Neural crest cell (in vitro differentiated cells): ENCODE measurements around the gene PKN2. TPM values are rescaled to one million over a fixed set of nuclear protein-coding genes. Genes with fewer than 3 reads are reported as not detected.
A peak's percentile ranks its signal among the peaks of the same experiment; 100 is the strongest.

Experiments
- DNase-seq: peaks from one replicate; pipeline ENCODE4 v3.0.0; 2021; ENCODE audit warnings: low read depth, mixed read lengths, low spot score
- H3K27ac Mint-ChIP-seq: one replicate; pipeline ENCODE4 v1.8.0; 2021; ENCODE audit warnings: mild to moderate bottlenecking, mixed read lengths; ENCODE audit not compliant: unreplicated experiment
- H3K27me3 Mint-ChIP-seq: 2 replicates; pipeline ENCODE4 v1.8.0; 2021; ENCODE audit warnings: low read depth, mild to moderate bottlenecking, mixed read lengths
- H3K36me3 Mint-ChIP-seq: 2 replicates; pipeline ENCODE4 v1.8.0; 2021; ENCODE audit warnings: low read depth, mild to moderate bottlenecking, mixed read lengths
- H3K4me1 Mint-ChIP-seq: 2 replicates; pipeline ENCODE4 v1.8.0; 2021; ENCODE audit warnings: mixed read lengths
- H3K4me3 Mint-ChIP-seq: one replicate; pipeline ENCODE4 v1.8.0; 2021; ENCODE audit warnings: mild to moderate bottlenecking, mixed read lengths
- H3K9me3 Mint-ChIP-seq: 2 replicates; pipeline ENCODE4 v1.8.0; 2021; ENCODE audit warnings: mixed read lengths
- CTCF ChIP-seq: fragments of 200-600 bp; sonication (generic); conservative IDR thresholded peaks from 2 replicates; pipeline ENCODE4 v1.5.0; 2021; ENCODE audit warnings: antibody characterized with exemption, mild to moderate bottlenecking
- total RNA-seq: library from RNA; stranded (reverse); gene quantifications from 2 replicates; pipeline ENCODE4 v1.2.1, GENCODE V29; 2021

The PKN2 gene
- total RNA-seq, 1 donor from 2014 or later: 45.8 TPM

- no peak overlapping the region for H3K27ac Mint-ChIP-seq
Observed at GRCh38 chr1:88655140-88655539, 28.9 kb upstream of the PKN2 start.

GRCh38 chr1:88655685-88656299 is 28.3 kb upstream of the PKN2 start:
- peak; percentile 84 for TF ChIP-seq CTCF
- Mint-ChIP-seq H3K27ac (no peak overlapping the region), H3K4me1 (peaks cover under 1% of the 10 kb centered on the region), H3K27me3 (no peaks in the 10 kb centered on the region), H3K9me3 (no peaks in the 10 kb centered on the region), H3K36me3 (no peaks in the 10 kb centered on the region), H3K4me3 (no peak overlapping the region)
- no peak for DNase-seq

More at GRCh38 chr1:88655140-88655539, 28.9 kb upstream of the PKN2 start:
- Mint-ChIP-seq H3K36me3 (no peaks in the 10 kb centered on the region), H3K4me1 (peaks cover 6% of the 10 kb centered on the region), H3K27me3 (no peaks in the 10 kb centered on the region), H3K4me3 (no peak overlapping the region), H3K9me3 (no peaks in the 10 kb centered on the region)
- TF ChIP-seq CTCF: no peak
- no peak for DNase-seq

- Mint-ChIP-seq H3K4me3 (no peak overlapping the region), H3K36me3 (no peaks in the 10 kb centered on the region), H3K9me3 (no peaks in the 10 kb centered on the region), H3K27ac (peak overlapping the region; percentile 65), H3K4me1 (peaks cover 9% of the 10 kb centered on the region), H3K27me3 (no peaks in the 10 kb centered on the region)
- DNase-seq: no peak
- no peak for TF ChIP-seq CTCF
Observed at GRCh38 chr1:88658419-88658818, 25.7 kb upstream of the PKN2 start.

GRCh38 chr1:88659552-88659951 is 24.5 kb upstream of the PKN2 start:
- Mint-ChIP-seq H3K4me1 (peaks cover 9% of the 10 kb centered on the region), H3K9me3 (no peaks in the 10 kb centered on the region), H3K4me3 (no peak overlapping the region), H3K36me3 (no peaks in the 10 kb centered on the region), H3K27ac (no peak overlapping the region), H3K27me3 (no peaks in the 10 kb centered on the region)
- no peak for TF ChIP-seq CTCF
- DNase-seq: no peak

GRCh38 chr1:88661188-88661587 is 22.9 kb upstream of the PKN2 start:
- no peak for DNase-seq
- no peak for TF ChIP-seq CTCF
- Mint-ChIP-seq H3K4me3 (no peak overlapping the region), H3K36me3 (no peaks in the 10 kb centered on the region), H3K27me3 (no peaks in the 10 kb centered on the region), H3K27ac (no peak overlapping the region), H3K9me3 (no peaks in the 10 kb centered on the region), H3K4me1 (peaks cover 9% of the 10 kb centered on the region)
